CD4-positive, alpha-beta memory T cell (primary cell): ENCODE data around the gene PRICKLE4. TPM values are rescaled to one million over a fixed set of nuclear protein-coding genes. Genes with fewer than 3 reads are reported as not detected.

Experiments used
- CTCF ChIA-PET: fragments of 350-600 bp; sonication (Branson Sonifier 250); formaldehyde crosslinking; loops from one replicate; lab custom pipeline; 2021; ENCODE audit warnings: inconsistent platforms; ENCODE audit not compliant: partially characterized antibody; lab: Charles Lee
- POLR2A ChIA-PET: fragments of 350-600 bp; sonication (Branson Sonifier 250); formaldehyde crosslinking; loops from one replicate; lab custom pipeline; 2021; ENCODE audit not compliant: partially characterized antibody; lab: Charles Lee
- DNase-seq, 5 donors: peaks; one replicate each; pipeline versions ENCODE4 v3.0.0 to v3.0.0-alpha.2; 2020 to 2022; ENCODE audit warnings: mixed read lengths in 1 of 5
- H3K27ac ChIP-seq: one replicate; pipeline ENCODE4 v1.7.0; 2013; ENCODE audit warnings: low read depth, low read length
- H3K27me3 ChIP-seq: 2 replicates; pipeline ENCODE4 v1.7.0; 2013; ENCODE audit warnings: mild to moderate bottlenecking, low read length, moderate library complexity; ENCODE audit not compliant: insufficient read depth
- H3K36me3 ChIP-seq: 2 replicates; pipeline ENCODE4 v1.7.0; 2013; ENCODE audit warnings: mild to moderate bottlenecking, low read length, moderate library complexity; ENCODE audit not compliant: insufficient read depth
- H3K4me1 ChIP-seq: 2 replicates; pipeline ENCODE4 v1.7.0; 2013; ENCODE audit warnings: mild to moderate bottlenecking, low read length, moderate library complexity; ENCODE audit not compliant: insufficient read depth
- H3K4me3 ChIP-seq, 2 donors: one replicate each; pipeline ENCODE4 v1.7.0; 2013; ENCODE audit warnings: low read length in 2 of 2, mild to moderate bottlenecking in 1 of 2
- H3K9me3 ChIP-seq, 2 donors: one replicate each; pipeline ENCODE4 v1.7.0; 2013; ENCODE audit warnings: low read length in 2 of 2, control low read depth in 1 of 2; ENCODE audit not compliant: control insufficient read depth in 1 of 2
- H3K27ac Mint-ChIP-seq, 7 donors: one replicate each; pipeline ENCODE4 v1.8.0; 2020 to 2021; ENCODE audit warnings: mixed read lengths in 7 of 7, mild to moderate bottlenecking in 6 of 7, inconsistent platforms in 3 of 7, moderate library complexity in 3 of 7
- H3K27me3 Mint-ChIP-seq, 2 donors: one replicate each; pipeline ENCODE4 v1.8.0; 2020 to 2021; ENCODE audit warnings: mixed read lengths in 2 of 2
- H3K36me3 Mint-ChIP-seq, 2 donors: one replicate each; pipeline ENCODE4 v1.8.0; 2020 to 2021; ENCODE audit warnings: mixed read lengths in 2 of 2, inconsistent platforms in 1 of 2, mild to moderate bottlenecking in 1 of 2
- H3K4me1 Mint-ChIP-seq, 4 donors: one replicate each; pipeline ENCODE4 v1.8.0; 2020 to 2021; ENCODE audit warnings: mixed read lengths in 4 of 4, mild to moderate bottlenecking in 1 of 4
- H3K4me3 Mint-ChIP-seq, 8 donors: one replicate each; pipeline ENCODE4 v1.8.0; 2020 to 2021; ENCODE audit warnings: mixed read lengths in 8 of 8, mild to moderate bottlenecking in 7 of 8, moderate library complexity in 6 of 8, inconsistent platforms in 3 of 8
- H3K9me3 Mint-ChIP-seq, 8 donors: one replicate each; pipeline ENCODE4 v1.8.0; 2020 to 2021; ENCODE audit warnings: mixed read lengths in 8 of 8, mild to moderate bottlenecking in 5 of 8, inconsistent platforms in 3 of 8, moderate library complexity in 1 of 8
- intact Hi-C: fragments of 100-400 bp; cut with micrococcal nuclease; formaldehyde crosslinking; loops from one replicate; pipeline ENCODE4 v1.15.1; 2023
- polyA plus RNA-seq, 2 donors: library from polyadenylated mRNA; unstranded; fragments of 300-500 nt; fragmentation: Illumina TruSeq; gene quantifications; one replicate each; pipeline ENCODE4 v1.2.3, GENCODE V29; 2021
- total RNA-seq, 2 experiments: library from RNA; stranded (reverse); gene quantifications; one replicate each; pipeline ENCODE4 v1.2.3, GENCODE V29; 2021

Gene PRICKLE4
- total and polyA plus RNA-seq, 4 experiments from 2014 or later: not detected

DNA sequence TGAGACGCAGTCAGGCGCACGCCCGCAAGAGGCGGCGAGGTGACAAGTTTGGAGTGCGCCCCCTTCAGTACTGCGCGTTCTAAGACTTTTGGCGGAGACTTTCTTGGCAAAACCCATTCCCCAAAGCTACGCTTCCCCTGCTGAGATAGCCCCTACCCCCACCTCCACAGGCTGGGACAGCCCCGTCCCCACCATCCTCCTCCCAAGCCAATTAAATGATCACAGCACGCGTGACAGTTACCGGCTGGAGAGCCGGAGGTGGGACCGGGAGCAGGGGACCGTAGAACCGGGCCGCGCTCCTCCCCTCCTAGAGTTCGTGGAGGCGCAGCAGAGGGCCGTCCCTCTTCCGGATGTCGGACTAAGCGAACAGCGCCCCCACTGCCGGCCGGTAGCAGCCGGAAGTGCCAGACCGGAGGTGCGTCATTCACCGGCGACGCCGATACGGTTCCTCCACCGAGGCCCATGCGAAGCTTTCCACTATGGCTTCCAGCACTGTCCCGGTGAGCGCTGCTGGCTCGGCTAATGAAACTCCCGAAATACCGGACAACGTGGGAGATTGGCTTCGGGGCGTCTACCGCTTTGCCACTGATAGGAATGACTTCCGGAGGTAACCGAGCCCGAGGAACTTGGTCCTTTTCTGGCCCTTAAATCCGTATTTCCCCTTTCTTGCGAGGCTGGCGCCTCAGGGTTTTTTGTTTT lies 6.8 kb downstream of the PRICKLE4 start, which contains the start of gene TOMM6:
Gene TOMM6, plus strand, starts transcription at position 476 of the 699 bp plus-strand sequence. Its CDS starts 4 bp downstream, at position 480.
- Mint-ChIP-seq H3K4me3 (peak within 1 kb of the TSS; percentile 95 to 99 (median 98)), H3K4me1 (peaks cover 7 to 29% (median 12%) of the 10 kb centered on the region in 4 donors)

DNA sequence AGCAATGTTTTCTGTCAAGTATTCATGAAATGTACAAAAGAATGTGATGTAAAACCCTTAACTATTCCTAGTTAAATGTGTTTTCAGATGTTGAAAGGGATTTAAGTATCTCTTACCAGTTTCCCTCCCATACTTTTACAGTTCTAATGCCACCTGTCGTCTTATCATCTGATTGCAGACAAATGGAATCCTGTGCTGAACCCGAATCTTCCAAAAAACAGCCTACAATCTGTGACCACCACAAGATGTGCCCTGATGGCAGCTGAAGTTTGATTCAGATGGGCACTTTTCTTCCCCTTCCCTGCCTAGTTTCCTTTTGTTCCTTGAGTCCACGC lies 8.8 kb downstream of the PRICKLE4 start:
- Histone ChIP-seq H3K9me3 (no peaks in the 10 kb centered on the region), H3K4me3 (no peak overlapping the region), H3K27ac (no peak overlapping the region), H3K36me3 (peaks cover 32% of the 10 kb centered on the region), H3K27me3 (no peaks in the 10 kb centered on the region), H3K4me1 (peaks cover 16% of the 10 kb centered on the region)
- peaks cover 0 to 2% (median 0%) of the 10 kb centered on the region in 8 donors for H3K9me3 Mint-ChIP-seq
- H3K27ac Mint-ChIP-seq: peak overlapping the region in 6 of 7 donors; percentile 36 to 98 (median 67)
- intact Hi-C loops: loop anchor here (10.0 kb wide), 1 partner anchor 1385 kb away; the partner anchor contains the start of gene SRF
- peak overlapping the region; percentile 70 to 98 (median 77) for H3K4me3 Mint-ChIP-seq
- H3K4me1 Mint-ChIP-seq: peaks cover 6 to 29% (median 11%) of the 10 kb centered on the region in 4 donors
- ChIA-PET POLR2A (no interaction called here), CTCF (interaction anchor here (1.0 kb wide), 1 partner anchor 425 kb away, joined by 3 read pairs; no protein-coding TSS in a partner anchor)
- H3K27me3 Mint-ChIP-seq: peaks cover 0 to 3% of the 10 kb centered on the region in 2 donors
- no peak for DNase-seq
- H3K36me3 Mint-ChIP-seq: peaks cover 19 to 48% of the 10 kb centered on the region in 2 donors

More for the DNA sequence above, 6.8 kb downstream of the PRICKLE4 start, which contains the start of gene TOMM6:
- Mint-ChIP-seq H3K27me3 (peaks cover 0 to 3% of the 10 kb centered on the region in 2 donors), H3K27ac (peak within 1 kb of the TSS; percentile 92 to 98 (median 98)), H3K36me3 (peaks cover 19 to 39% of the 10 kb centered on the region in 2 donors), H3K9me3 (peaks cover 0 to 2% (median 0%) of the 10 kb centered on the region in 8 donors)
- peaks cover 16% of the 10 kb centered on the region for H3K4me1 ChIP-seq
- ChIA-PET POLR2A (interaction anchor here (0.9 to 5.5 kb wide), 27 partner anchors 8 to 1842 kb away, joined by 3 to 126 read pairs (median 4); partner anchors contain the start of genes BYSL, CCND3, CNPY3 and MED20), CTCF (interaction anchor here (0.7 to 9.8 kb wide), 24 partner anchors 8 to 1640 kb away, joined by 3 to 178 read pairs (median 4); partner anchors contain the start of genes ABCC10, BYSL, MED20 and TAF8)
- peak within 1 kb of the TSS; percentile 84 to 100 for H3K4me3 ChIP-seq
- intact Hi-C loops: loop anchor here (1.0 to 10.0 kb wide), 12 partner anchors 8 to 1842 kb away; partner anchors contain the start of genes BYSL, CCND3, FRS3 and GTPBP2
- H3K9me3 ChIP-seq: no peaks in the 10 kb centered on the region
- peak; percentile 93 to 95 (median 94) for DNase-seq
- H3K27me3 ChIP-seq: no peaks in the 10 kb centered on the region
- H3K27ac ChIP-seq: peak within 1 kb of the TSS; percentile 90
- peaks cover 30% of the 10 kb centered on the region for H3K36me3 ChIP-seq

DNA sequence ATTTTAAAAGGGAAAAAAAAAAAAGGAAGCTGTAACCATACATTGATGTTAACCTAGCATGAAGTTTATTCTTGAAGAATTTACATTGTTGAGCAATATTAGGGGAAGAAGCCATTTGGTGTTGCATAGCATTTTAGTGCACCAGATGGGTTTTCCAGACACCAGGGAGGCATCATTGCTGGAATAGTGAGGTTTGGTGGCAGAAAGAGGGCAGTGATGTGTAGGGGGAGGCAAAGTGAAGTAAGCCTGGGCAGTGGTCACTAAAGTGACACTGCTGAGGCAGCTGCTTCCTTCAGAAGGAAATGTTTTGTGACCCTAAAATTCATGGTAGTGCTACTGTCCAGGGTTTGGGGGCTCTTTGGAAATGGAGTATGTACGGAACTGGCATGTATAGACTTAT lies 9.5 kb downstream of the PRICKLE4 start:
- Histone ChIP-seq H3K4me1 (peaks cover 16% of the 10 kb centered on the region), H3K9me3 (no peaks in the 10 kb centered on the region), H3K36me3 (peaks cover 32% of the 10 kb centered on the region), H3K27me3 (no peaks in the 10 kb centered on the region), H3K4me3 (no peak overlapping the region), H3K27ac (no peak overlapping the region)
- H3K4me1 Mint-ChIP-seq: peaks cover 6 to 27% (median 10%) of the 10 kb centered on the region in 4 donors
- peak overlapping the region in 3 of 8 donors; percentile 4 to 50 (median 32) for H3K4me3 Mint-ChIP-seq
- CTCF ChIA-PET: interaction anchor here (1.0 kb wide), 1 partner anchor 425 kb away, joined by 3 read pairs; no protein-coding TSS in a partner anchor
- no peak for DNase-seq
- peaks cover 0 to 3% of the 10 kb centered on the region in 2 donors for H3K27me3 Mint-ChIP-seq
- peak overlapping the region in 4 of 7 donors; percentile 13 to 98 (median 16) for H3K27ac Mint-ChIP-seq
- intact Hi-C loops: no loop called here
- H3K36me3 Mint-ChIP-seq: peaks cover 22 to 50% of the 10 kb centered on the region in 2 donors
- POLR2A ChIA-PET: no interaction called here
- H3K9me3 Mint-ChIP-seq: peaks cover 0 to 2% (median 0%) of the 10 kb centered on the region in 8 donors

DNA sequence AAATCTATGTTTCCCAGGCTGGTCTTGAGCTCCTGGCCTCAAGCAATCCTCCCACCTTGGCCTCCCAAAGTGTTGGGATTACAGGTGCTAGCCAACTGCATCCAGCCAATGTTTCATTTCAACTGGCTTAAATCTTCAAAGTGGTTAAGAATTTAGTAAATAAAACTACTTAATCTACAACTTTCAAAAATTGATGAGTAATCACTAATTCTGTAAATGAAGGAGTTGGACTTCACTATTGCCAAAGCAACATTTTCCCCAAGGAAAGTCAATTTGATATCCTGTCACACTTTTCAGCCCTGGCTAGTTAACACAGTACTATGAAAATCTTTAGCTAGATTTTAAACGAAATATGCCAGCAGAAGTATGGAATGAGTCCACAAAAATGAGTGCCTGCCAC lies 10.7 kb downstream of the PRICKLE4 start:
- no peak overlapping the region for H3K4me3 Mint-ChIP-seq

DNA sequence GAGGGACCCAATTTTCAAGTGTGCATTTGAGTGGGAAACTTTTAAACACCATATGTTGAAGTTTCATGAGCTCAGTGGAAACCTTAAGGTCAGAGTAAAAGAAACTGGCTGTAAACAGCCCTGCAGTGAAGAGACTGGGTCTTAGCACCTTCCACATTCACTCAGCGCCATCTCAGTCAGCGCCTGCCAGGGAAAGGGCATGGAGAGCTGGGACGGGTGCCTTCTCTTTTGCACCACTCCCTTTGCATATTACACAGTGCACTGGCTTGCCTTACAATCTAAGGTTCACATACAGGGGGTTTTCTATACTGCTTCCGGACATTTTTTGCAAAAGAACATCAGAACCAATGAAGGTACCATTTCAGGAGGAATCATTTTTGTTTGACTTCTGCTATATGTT lies 11.4 kb downstream of the PRICKLE4 start:
- H3K4me3 ChIP-seq: no peak overlapping the region
- peak overlapping the region in 1 of 7 donors; percentile 69 for H3K27ac Mint-ChIP-seq
- peaks cover 32% of the 10 kb centered on the region for H3K36me3 ChIP-seq
- H3K36me3 Mint-ChIP-seq: peaks cover 24 to 48% of the 10 kb centered on the region in 2 donors
- POLR2A ChIA-PET: interaction anchor here (0.6 to 1.6 kb wide), 3 partner anchors 14 to 847 kb away, joined by 3 read pairs; partner anchors contain the start of gene TAF8
- H3K27ac ChIP-seq: no peak overlapping the region
- peaks cover 4 to 20% (median 8%) of the 10 kb centered on the region in 4 donors for H3K4me1 Mint-ChIP-seq
- H3K27me3 ChIP-seq: no peaks in the 10 kb centered on the region
- peaks cover 10% of the 10 kb centered on the region for H3K4me1 ChIP-seq
- DNase-seq: no peak
- peaks cover 0 to 2% of the 10 kb centered on the region in 2 donors for H3K27me3 Mint-ChIP-seq
- H3K4me3 Mint-ChIP-seq: no peak overlapping the region
- no peaks in the 10 kb centered on the region for H3K9me3 ChIP-seq
- intact Hi-C loops: no loop called here
- H3K9me3 Mint-ChIP-seq: no peaks in the 10 kb centered on the region
- CTCF ChIA-PET: interaction anchor here (1.1 to 1.3 kb wide), 2 partner anchors 10 to 11 kb away, joined by 3 read pairs; partner anchors contain the start of gene PRICKLE4

More for the DNA sequence above, 10.7 kb downstream of the PRICKLE4 start:
- peaks cover 0 to 3% of the 10 kb centered on the region in 2 donors for H3K27me3 Mint-ChIP-seq
- no peak overlapping the region for H3K27ac Mint-ChIP-seq
- Histone ChIP-seq H3K27me3 (no peaks in the 10 kb centered on the region), H3K9me3 (no peaks in the 10 kb centered on the region), H3K27ac (no peak overlapping the region), H3K4me3 (no peak overlapping the region), H3K4me1 (peaks cover 10% of the 10 kb centered on the region), H3K36me3 (peaks cover 32% of the 10 kb centered on the region)
- ChIA-PET POLR2A (interaction anchor here (0.6 to 1.6 kb wide), 3 partner anchors 13 to 847 kb away, joined by 3 read pairs; partner anchors contain the start of gene TAF8), CTCF (interaction anchor here (1.1 to 1.3 kb wide), 2 partner anchors 9 to 11 kb away, joined by 3 read pairs; partner anchors contain the start of gene PRICKLE4)
- DNase-seq: no peak
- peaks cover 4 to 20% (median 10%) of the 10 kb centered on the region in 4 donors for H3K4me1 Mint-ChIP-seq
- H3K36me3 Mint-ChIP-seq: peaks cover 24 to 50% of the 10 kb centered on the region in 2 donors
- intact Hi-C loops: no loop called here
- H3K9me3 Mint-ChIP-seq: no peaks in the 10 kb centered on the region

DNA sequence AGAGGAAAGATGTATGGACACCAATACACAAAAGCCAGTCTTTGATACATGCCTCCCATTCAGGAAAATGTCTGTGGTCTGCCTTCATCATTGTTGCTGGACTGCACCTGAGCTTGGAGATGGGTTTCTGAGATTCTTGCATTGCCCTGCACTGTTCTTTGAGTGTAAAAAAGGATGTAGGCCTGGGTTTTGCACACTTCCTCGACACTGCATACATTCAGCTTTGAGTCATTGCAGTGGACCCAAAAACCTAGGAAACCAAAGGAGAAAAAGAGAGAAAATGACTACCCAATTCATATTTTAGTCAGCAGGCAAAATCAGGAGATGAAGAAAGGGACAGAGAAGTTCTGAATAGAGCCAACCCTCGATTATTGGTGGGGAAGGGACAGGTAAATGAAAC lies 15.9 kb downstream of the PRICKLE4 start:
- Histone ChIP-seq H3K4me3 (no peak overlapping the region), H3K27ac (no peak overlapping the region), H3K4me1 (no peaks in the 10 kb centered on the region), H3K9me3 (no peaks in the 10 kb centered on the region), H3K27me3 (no peaks in the 10 kb centered on the region), H3K36me3 (peaks cover 11% of the 10 kb centered on the region)
- peaks cover 0 to under 1% (median 0%) of the 10 kb centered on the region in 4 donors for H3K4me1 Mint-ChIP-seq
- H3K4me3 Mint-ChIP-seq: no peak overlapping the region
- intact Hi-C loops: no loop called here
- no peaks in the 10 kb centered on the region for H3K9me3 Mint-ChIP-seq
- H3K27ac Mint-ChIP-seq: no peak overlapping the region
- DNase-seq: no peak
- peaks cover 9 to 24% of the 10 kb centered on the region in 2 donors for H3K36me3 Mint-ChIP-seq
- ChIA-PET CTCF (interaction anchor here (0.7 kb wide), 1 partner anchor 124 kb away, joined by 4 read pairs; the partner anchor contains the start of gene MED20), POLR2A (interaction anchor here (1.5 kb wide), 1 partner anchor 9 kb away, joined by 5 read pairs; the partner anchor contains the start of gene TOMM6)
- no peaks in the 10 kb centered on the region for H3K27me3 Mint-ChIP-seq
